Testis (tissue), 2 donors: Measurements from ENCODE around the gene TANC2.

Experiments
- POLR2A ChIP-seq: fragments of 450-650 bp; IDR thresholded peaks from one replicate; pipeline ENCODE4 v1.6.1; 2017; ENCODE audit warnings: antibody characterized with exemption, mild to moderate bottlenecking, moderate library complexity
- TF ChIP-seq, protein P1 (sequence below), 3 experiments: fragments of 450-650 bp in 2 of 3; fragments of 200-600 bp in 1 of 3; sonication (generic) in 1 of 3; IDR thresholded peaks; one replicate each; pipeline ENCODE4 v1.5.1; 2016 to 2019; ENCODE audit warnings: antibody characterized with exemption in 3 of 3, mild to moderate bottlenecking in 2 of 3, moderate library complexity in 1 of 3

DNA sequence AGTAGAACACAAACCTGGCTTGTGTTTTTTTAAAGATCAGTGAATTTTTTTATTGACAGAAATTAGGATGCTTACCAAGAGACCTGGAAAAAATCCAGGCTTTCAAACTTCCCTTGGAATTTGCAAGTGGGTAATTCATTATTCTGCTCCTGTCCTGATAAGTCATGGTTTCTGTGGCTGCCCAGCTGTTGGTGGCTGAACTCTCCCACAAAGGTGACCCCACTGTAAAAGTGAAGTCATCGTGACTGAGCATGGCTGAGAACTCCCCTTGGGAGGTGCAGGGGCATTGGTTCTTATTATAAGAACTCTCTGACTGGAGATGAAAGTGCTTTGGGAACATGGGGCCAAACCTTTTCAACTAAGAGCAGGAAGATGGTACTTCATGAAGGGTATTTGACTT lies 46.6 kb upstream of the TANC2 start:
- TF ChIP-seq, protein P1, sequence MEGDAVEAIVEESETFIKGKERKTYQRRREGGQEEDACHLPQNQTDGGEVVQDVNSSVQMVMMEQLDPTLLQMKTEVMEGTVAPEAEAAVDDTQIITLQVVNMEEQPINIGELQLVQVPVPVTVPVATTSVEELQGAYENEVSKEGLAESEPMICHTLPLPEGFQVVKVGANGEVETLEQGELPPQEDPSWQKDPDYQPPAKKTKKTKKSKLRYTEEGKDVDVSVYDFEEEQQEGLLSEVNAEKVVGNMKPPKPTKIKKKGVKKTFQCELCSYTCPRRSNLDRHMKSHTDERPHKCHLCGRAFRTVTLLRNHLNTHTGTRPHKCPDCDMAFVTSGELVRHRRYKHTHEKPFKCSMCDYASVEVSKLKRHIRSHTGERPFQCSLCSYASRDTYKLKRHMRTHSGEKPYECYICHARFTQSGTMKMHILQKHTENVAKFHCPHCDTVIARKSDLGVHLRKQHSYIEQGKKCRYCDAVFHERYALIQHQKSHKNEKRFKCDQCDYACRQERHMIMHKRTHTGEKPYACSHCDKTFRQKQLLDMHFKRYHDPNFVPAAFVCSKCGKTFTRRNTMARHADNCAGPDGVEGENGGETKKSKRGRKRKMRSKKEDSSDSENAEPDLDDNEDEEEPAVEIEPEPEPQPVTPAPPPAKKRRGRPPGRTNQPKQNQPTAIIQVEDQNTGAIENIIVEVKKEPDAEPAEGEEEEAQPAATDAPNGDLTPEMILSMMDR (IDR thresholded peaks at IDR 0.05): no peak
- no peak for TF ChIP-seq POLR2A
